H1 (cell line): ENCODE measurements around the gene IFNB1. TPM values are rescaled to one million over a fixed set of nuclear protein-coding genes. Genes with fewer than 3 reads are reported as not detected.

Experiments
- CHD1 ChIP-seq: IDR thresholded peaks from 2 replicates; pipeline ENCODE4 v1.6.1; 2012; ENCODE audit warnings: low read depth, low read length, improper control_type of control experiment
- CHD2 ChIP-seq: IDR thresholded peaks from 2 replicates; pipeline ENCODE4 v1.6.1; 2012; ENCODE audit warnings: low read length, improper control_type of control experiment
- CHD7 ChIP-seq: fragments of 300-600 bp; sonication (generic); IDR thresholded peaks from 2 replicates; pipeline ENCODE4 v1.7.1; 2012; ENCODE audit warnings: low read length, moderate library complexity, mild to moderate bottlenecking, inconsistent platforms; ENCODE audit not compliant: insufficient replicate concordance
- EP300 ChIP-seq, 2 experiments: IDR thresholded peaks; 1 replicate in 1 of 2; 2 replicates in 1 of 2; pipeline ENCODE4 v1.6.1; 2011 to 2012; ENCODE audit warnings: low read depth in 2 of 2, low read length in 2 of 2, mild to moderate bottlenecking in 2 of 2, borderline replicate concordance in 1 of 2, inconsistent platforms in 1 of 2, moderate library complexity in 1 of 2
- JUND ChIP-seq: IDR thresholded peaks from 2 replicates; pipeline ENCODE4 v1.6.1; 2011; ENCODE audit warnings: mild to moderate bottlenecking, improper control_type of control experiment, low read length
- KDM5A ChIP-seq: fragments of 200-600 bp; IDR thresholded peaks from 2 replicates; pipeline ENCODE4 v1.7.1; 2012; ENCODE audit warnings: mild to moderate bottlenecking, low read length, inconsistent platforms, mixed read lengths
- PHF8 ChIP-seq: fragments of 200-600 bp; sonication (generic); conservative IDR thresholded peaks from 2 replicates; pipeline ENCODE4 v1.7.1; 2012; ENCODE audit warnings: low read depth, mild to moderate bottlenecking, inconsistent platforms, low read length, moderate library complexity
- RFX5 ChIP-seq: IDR thresholded peaks from 2 replicates; pipeline ENCODE4 v1.6.1; 2011; ENCODE audit warnings: low read depth, low read length, improper control_type of control experiment, borderline replicate concordance
- TAF7 ChIP-seq: optimal IDR thresholded peaks from 2 replicates; pipeline ENCODE3; 2011; ENCODE audit warnings: low read depth, mild to moderate bottlenecking, inconsistent platforms, low read length, moderate library complexity, borderline replicate concordance
- polyA plus RNA-seq, 7 experiments: library from polyadenylated mRNA; depleted of rRNA in 3 of 7; stranded (reverse) in 5 of 7; unstranded in 2 of 7; fragments of >200 nt in 5 of 7; fragments of 200-250 nt in 2 of 7; gene quantifications; 1 replicate in 5 of 7; 2 replicates in 1 of 7; 4 replicates in 1 of 7; pipeline versions ENCODE4 v1.2.1 to v1.2.3, GENCODE V29; 2011 to 2013; ENCODE audit warnings: missing spikeins in 2 of 7, mixed read lengths in 2 of 7
- total RNA-seq: library from RNA; stranded (reverse); fragmentation: NEBNext Ultra II Directional; extraction: Animal tissue kit (Norgen Biotek cat#: 25700); gene quantifications from 2 replicates; pipeline ENCODE4 v1.2.1, GENCODE V29; 2021
- TF ChIP-seq, protein P1 (sequence below): IDR thresholded peaks from 2 replicates; pipeline ENCODE4 v1.6.1; 2012; ENCODE audit warnings: low read length, inconsistent platforms

Gene IFNB1
- total and polyA plus RNA-seq, 2 of the 8 experiments (the other 6 are each of a cell fraction or from before 2014, with no cell fraction given), result not detected

GRCh38 chr9:21077781-21078180, at the start of gene IFNB1 (continued):
- TF ChIP-seq CHD7 (no peak), PHF8 (no peak), TAF7 (no peak), JUND (no peak), CHD1 (no peak), CHD2 (no peak), EP300 (IDR thresholded peaks at IDR 0.05; ENCODE audit: borderline replicate concordance in 1 of 2, low read depth in 2 of 2, low read length in 2 of 2) (no peak), KDM5A (no peak), RFX5 (no peak)
- TF ChIP-seq, protein P1, sequence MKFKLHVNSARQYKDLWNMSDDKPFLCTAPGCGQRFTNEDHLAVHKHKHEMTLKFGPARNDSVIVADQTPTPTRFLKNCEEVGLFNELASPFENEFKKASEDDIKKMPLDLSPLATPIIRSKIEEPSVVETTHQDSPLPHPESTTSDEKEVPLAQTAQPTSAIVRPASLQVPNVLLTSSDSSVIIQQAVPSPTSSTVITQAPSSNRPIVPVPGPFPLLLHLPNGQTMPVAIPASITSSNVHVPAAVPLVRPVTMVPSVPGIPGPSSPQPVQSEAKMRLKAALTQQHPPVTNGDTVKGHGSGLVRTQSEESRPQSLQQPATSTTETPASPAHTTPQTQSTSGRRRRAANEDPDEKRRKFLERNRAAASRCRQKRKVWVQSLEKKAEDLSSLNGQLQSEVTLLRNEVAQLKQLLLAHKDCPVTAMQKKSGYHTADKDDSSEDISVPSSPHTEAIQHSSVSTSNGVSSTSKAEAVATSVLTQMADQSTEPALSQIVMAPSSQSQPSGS, result no peak
